SK-N-SH treated with all-trans-retinoic acid at 6 μM for 48 hours (cell line): ENCODE data around the gene PRKCI.

ENCODE experiments used
- BACH2 ChIP-seq: fragments of 250-450 bp; sonication (Bioruptor Pico); IDR thresholded peaks from 2 replicates; pipeline ENCODE4 v1.9.0; 2021; ENCODE audit warnings: mild to moderate bottlenecking, borderline replicate concordance
- GLIS3 ChIP-seq: fragments of 250-450 bp; sonication (Bioruptor Pico); IDR thresholded peaks from 2 replicates; pipeline ENCODE4 v1.5.0; 2020; ENCODE audit warnings: mild to moderate bottlenecking, moderate library complexity
- RARB ChIP-seq: fragments of 250-450 bp; sonication (Bioruptor Pico); IDR thresholded peaks from 2 replicates; pipeline ENCODE4 v1.8.0; 2021; ENCODE audit warnings: mild to moderate bottlenecking, moderate library complexity
- TCF4 ChIP-seq: fragments of 250-450 bp; sonication (Bioruptor Pico); IDR thresholded peaks from 2 replicates; pipeline ENCODE4 v1.8.0; 2021; ENCODE audit warnings: mild to moderate bottlenecking, moderate library complexity, borderline replicate concordance
- TOX ChIP-seq: fragments of 250-450 bp; sonication (Bioruptor Pico); IDR thresholded peaks from 2 replicates; pipeline ENCODE4 v1.8.0; 2021; ENCODE audit warnings: mild to moderate bottlenecking, moderate library complexity, borderline replicate concordance
- ZFP3 ChIP-seq: fragments of 250-450 bp; sonication (Bioruptor Pico); IDR thresholded peaks from 2 replicates; pipeline ENCODE4 v1.5.0; 2020; ENCODE audit warnings: mild to moderate bottlenecking, moderate library complexity
- ZNF565 ChIP-seq: fragments of 450-650 bp; formaldehyde crosslinking; conservative IDR thresholded peaks from 2 replicates; pipeline ENCODE4 v1.5.0; 2020; ENCODE audit warnings: low read depth, mild to moderate bottlenecking, moderate library complexity
- ZNF70 ChIP-seq: fragments of 450-650 bp; formaldehyde crosslinking; IDR thresholded peaks from 2 replicates; pipeline ENCODE4 v1.5.0; 2020; ENCODE audit warnings: mild to moderate bottlenecking, moderate library complexity
- TF ChIP-seq, protein P1 (sequence below): fragments of 250-450 bp; sonication (Bioruptor Pico); IDR thresholded peaks from 2 replicates; pipeline ENCODE4 v1.8.0; 2021; ENCODE audit warnings: low read depth, mild to moderate bottlenecking, moderate library complexity, borderline replicate concordance
- TF ChIP-seq, protein P2 (sequence below): fragments of 250-450 bp; sonication (Bioruptor Pico); IDR thresholded peaks from 2 replicates; pipeline ENCODE4 v1.5.1; 2020; ENCODE audit warnings: low read depth, mild to moderate bottlenecking, moderate library complexity
- TF ChIP-seq, protein P3 (sequence below): fragments of 250-450 bp; sonication (Bioruptor Pico); IDR thresholded peaks from 2 replicates; pipeline ENCODE4 v1.8.0; 2020; ENCODE audit warnings: mild to moderate bottlenecking, moderate library complexity, borderline replicate concordance

DNA sequence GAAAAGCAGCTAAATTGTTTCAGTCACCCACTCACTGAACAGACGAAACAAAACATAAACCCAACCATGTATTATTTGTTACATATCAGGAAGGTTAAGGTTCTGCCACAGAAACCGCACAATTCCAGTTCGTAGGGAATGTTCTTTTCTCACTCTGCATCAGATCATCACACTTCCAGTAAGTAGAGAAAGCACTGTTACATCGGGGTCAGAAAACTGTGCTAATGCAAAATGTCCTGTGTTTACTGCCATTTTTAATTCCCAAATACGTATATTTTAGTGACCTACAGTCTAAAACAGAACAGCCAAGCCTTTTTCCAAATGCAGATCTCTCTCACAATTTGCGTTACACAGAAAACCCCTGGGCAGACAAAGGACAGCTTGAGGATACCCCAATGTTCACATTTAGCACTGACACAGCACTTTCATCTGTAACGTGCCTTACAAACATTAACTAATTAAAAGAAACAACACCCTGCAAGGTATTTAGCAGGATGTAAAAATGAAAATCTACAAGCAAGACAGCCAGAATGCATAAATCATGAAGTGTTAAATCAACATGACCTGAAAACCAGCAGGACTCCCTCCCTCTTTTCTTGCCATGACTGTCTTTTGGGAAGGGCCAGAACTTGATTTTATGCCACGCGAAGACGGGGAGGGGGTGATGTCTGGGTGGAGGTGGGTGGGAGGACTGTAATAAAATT is 100.5 kb downstream of the PRKCI start:
- TF ChIP-seq ZNF565 (CRISPR knock-in tag) (no peak), BACH2 (CRISPR knock-in tag) (no peak), RARB (CRISPR knock-in tag) (no peak), ZFP3 (CRISPR knock-in tag) (no peak), ZNF70 (no peak), TCF4 (CRISPR knock-in tag) (no peak), GLIS3 (CRISPR knock-in tag) (no peak), TOX (CRISPR knock-in tag) (no peak)
- TF ChIP-seq, protein P1, sequence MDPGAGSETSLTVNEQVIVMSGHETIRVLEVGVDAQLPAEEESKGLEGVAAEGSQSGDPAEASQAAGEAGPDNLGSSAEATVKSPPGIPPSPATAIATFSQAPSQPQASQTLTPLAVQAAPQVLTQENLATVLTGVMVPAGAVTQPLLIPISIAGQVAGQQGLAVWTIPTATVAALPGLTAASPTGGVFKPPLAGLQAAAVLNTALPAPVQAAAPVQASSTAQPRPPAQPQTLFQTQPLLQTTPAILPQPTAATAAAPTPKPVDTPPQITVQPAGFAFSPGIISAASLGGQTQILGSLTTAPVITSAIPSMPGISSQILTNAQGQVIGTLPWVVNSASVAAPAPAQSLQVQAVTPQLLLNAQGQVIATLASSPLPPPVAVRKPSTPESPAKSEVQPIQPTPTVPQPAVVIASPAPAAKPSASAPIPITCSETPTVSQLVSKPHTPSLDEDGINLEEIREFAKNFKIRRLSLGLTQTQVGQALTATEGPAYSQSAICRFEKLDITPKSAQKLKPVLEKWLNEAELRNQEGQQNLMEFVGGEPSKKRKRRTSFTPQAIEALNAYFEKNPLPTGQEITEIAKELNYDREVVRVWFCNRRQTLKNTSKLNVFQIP (CRISPR knock-in tag): no peak
- TF ChIP-seq, protein P2, sequence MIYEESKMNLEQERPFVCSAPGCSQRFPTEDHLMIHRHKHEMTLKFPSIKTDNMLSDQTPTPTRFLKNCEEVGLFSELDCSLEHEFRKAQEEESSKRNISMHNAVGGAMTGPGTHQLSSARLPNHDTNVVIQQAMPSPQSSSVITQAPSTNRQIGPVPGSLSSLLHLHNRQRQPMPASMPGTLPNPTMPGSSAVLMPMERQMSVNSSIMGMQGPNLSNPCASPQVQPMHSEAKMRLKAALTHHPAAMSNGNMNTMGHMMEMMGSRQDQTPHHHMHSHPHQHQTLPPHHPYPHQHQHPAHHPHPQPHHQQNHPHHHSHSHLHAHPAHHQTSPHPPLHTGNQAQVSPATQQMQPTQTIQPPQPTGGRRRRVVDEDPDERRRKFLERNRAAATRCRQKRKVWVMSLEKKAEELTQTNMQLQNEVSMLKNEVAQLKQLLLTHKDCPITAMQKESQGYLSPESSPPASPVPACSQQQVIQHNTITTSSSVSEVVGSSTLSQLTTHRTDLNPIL (CRISPR knock-in tag): no peak
- TF ChIP-seq, protein P3, sequence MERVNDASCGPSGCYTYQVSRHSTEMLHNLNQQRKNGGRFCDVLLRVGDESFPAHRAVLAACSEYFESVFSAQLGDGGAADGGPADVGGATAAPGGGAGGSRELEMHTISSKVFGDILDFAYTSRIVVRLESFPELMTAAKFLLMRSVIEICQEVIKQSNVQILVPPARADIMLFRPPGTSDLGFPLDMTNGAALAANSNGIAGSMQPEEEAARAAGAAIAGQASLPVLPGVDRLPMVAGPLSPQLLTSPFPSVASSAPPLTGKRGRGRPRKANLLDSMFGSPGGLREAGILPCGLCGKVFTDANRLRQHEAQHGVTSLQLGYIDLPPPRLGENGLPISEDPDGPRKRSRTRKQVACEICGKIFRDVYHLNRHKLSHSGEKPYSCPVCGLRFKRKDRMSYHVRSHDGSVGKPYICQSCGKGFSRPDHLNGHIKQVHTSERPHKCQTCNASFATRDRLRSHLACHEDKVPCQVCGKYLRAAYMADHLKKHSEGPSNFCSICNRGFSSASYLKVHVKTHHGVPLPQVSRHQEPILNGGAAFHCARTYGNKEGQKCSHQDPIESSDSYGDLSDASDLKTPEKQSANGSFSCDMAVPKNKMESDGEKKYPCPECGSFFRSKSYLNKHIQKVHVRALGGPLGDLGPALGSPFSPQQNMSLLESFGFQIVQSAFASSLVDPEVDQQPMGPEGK: no peak
